HCT116 (cell line): ENCODE data around the gene HHIPL2. TPM values are rescaled to one million over a fixed set of nuclear protein-coding genes. Genes with fewer than 3 reads are reported as not detected.

ENCODE experiments used
- ATAC-seq: fragments of 200-7000 bp; cut with Tn5 transposase; 2 replicates; pipeline ENCODE4 v1.9.1; 2020; ENCODE audit warnings: mild to moderate bottlenecking, moderate library complexity
- BruUV-seq: library from RNA; stranded (reverse); fragments of 400-500 nt; replicated peaks from 2 replicates; lab custom pipeline; 2021; lab: Mats Ljungman, UMichigan
- CTCF ChIA-PET: fragments of 300-600 bp; sonication (Branson Sonifier 250); formaldehyde crosslinking; loops from one replicate; lab custom pipeline; 2021; ENCODE audit warnings: antibody characterized with exemption; lab: Charles Lee
- POLR2A ChIA-PET: fragments of 300-600, 350-600 bp; sonication (Branson Sonifier 250); formaldehyde crosslinking; loops from one replicate; lab custom pipeline; 2021; ENCODE audit warnings: antibody characterized with exemption; lab: Charles Lee
- RAD21 ChIA-PET, 2 experiments: fragments of 300-600 bp; sonication (Branson Sonifier 250); formaldehyde crosslinking; loops; one replicate each; lab custom pipeline; 2023; ENCODE audit warnings: low total read pairs in 2 of 2; ENCODE audit not compliant: uncharacterized antibody in 2 of 2, unreplicated experiment in 2 of 2, low non-redundant PET in 1 of 2; lab: Charles Lee
- DNase-seq: peaks from one replicate; pipeline ENCODE4 v3.0.0-alpha.2; 2010; ENCODE audit warnings: low read depth, low spot score
- H2AFZ ChIP-seq: fragments of 200-600 bp; shearing (Covaris generic), sonication (generic); 2 replicates; pipeline ENCODE4 v1.6.1; 2017; ENCODE audit warnings: low read depth, mixed run types, mixed read lengths, antibody characterized with exemption, low read length; ENCODE audit not compliant: poor library complexity, severe bottlenecking
- H3K27ac ChIP-seq: 2 replicates; pipeline ENCODE4 v1.5.1; 2012; ENCODE audit warnings: low read depth, low read length
- H3K27me3 ChIP-seq: fragments of 200-600 bp; sonication (generic); 2 replicates; pipeline ENCODE4 v1.6.1; 2016; ENCODE audit warnings: mixed run types, low read length, mixed read lengths; ENCODE audit not compliant: insufficient read depth
- H3K36me3 ChIP-seq, 2 experiments: fragments of 200-500 bp in 1 of 2; fragments of 200-600 bp in 1 of 2; sonication (Bioruptor generic) in 1 of 2; sonication (generic) in 1 of 2; 2 replicates each; pipeline versions ENCODE4 v1.5.1 to v1.6.1; 2014 to 2016; ENCODE audit warnings: low read length in 2 of 2, inconsistent platforms in 1 of 2, mixed read lengths in 1 of 2, mixed run types in 1 of 2; ENCODE audit not compliant: insufficient read depth in 2 of 2, control insufficient read depth in 1 of 2
- H3K4me1 ChIP-seq, 2 experiments: fragments of 200-600 bp in 1 of 2; sonication (generic) in 1 of 2; 2 replicates each; pipeline versions ENCODE4 v1.5.1 to v1.6.1; 2012 to 2017; ENCODE audit warnings: low read length in 2 of 2, inconsistent platforms in 1 of 2, mild to moderate bottlenecking in 1 of 2, mixed read lengths in 1 of 2, mixed run types in 1 of 2, moderate library complexity in 1 of 2; ENCODE audit not compliant: insufficient read depth in 2 of 2, control insufficient read depth in 1 of 2
- H3K4me2 ChIP-seq: fragments of 200-600 bp; sonication (generic); 2 replicates; pipeline ENCODE4 v1.6.1; 2017; ENCODE audit warnings: mixed run types, low read length, mixed read lengths
- H3K4me3 ChIP-seq, 2 experiments: fragments of 200-600 bp in 1 of 2; sonication (generic) in 1 of 2; replicated peaks in 1 of 2; 2 replicates each; pipeline ENCODE4 v1.5.1; 2011 to 2016; ENCODE audit warnings: low read length in 2 of 2, control low read depth in 1 of 2, low read depth in 1 of 2, mild to moderate bottlenecking in 1 of 2, mixed read lengths in 1 of 2, mixed run types in 1 of 2
- H3K79me2 ChIP-seq: fragments of 200-600 bp; sonication (generic); 2 replicates; pipeline ENCODE4 v1.6.1; 2017; ENCODE audit warnings: mild to moderate bottlenecking, mixed run types, low read length, moderate library complexity, mixed read lengths; ENCODE audit not compliant: insufficient read depth
- H3K9ac ChIP-seq: fragments of 200-600 bp; sonication (generic); 2 replicates; pipeline ENCODE4 v1.6.1; 2016; ENCODE audit warnings: low read length, mixed read lengths
- H3K9me2 ChIP-seq: fragments of 200-600 bp; sonication (generic), shearing (Covaris generic); 2 replicates; pipeline ENCODE4 v1.6.1; 2017; ENCODE audit warnings: mixed run types, mild to moderate bottlenecking, moderate library complexity; ENCODE audit not compliant: insufficient read depth
- H3K9me3 ChIP-seq, 2 experiments: fragments of 200-500 bp in 1 of 2; fragments of 200-600 bp in 1 of 2; sonication (Bioruptor generic) in 1 of 2; sonication (generic) in 1 of 2; 2 replicates each; pipeline ENCODE4 v1.6.1; 2014 to 2017; ENCODE audit warnings: low read length in 2 of 2, mixed read lengths in 2 of 2, inconsistent platforms in 1 of 2, low read depth in 1 of 2, mild to moderate bottlenecking in 1 of 2, mixed run types in 1 of 2, moderate library complexity in 1 of 2; ENCODE audit not compliant: control insufficient read depth in 1 of 2, insufficient read depth in 1 of 2
- H4K20me1 ChIP-seq: fragments of 200-600 bp; sonication (generic), shearing (Covaris generic); 2 replicates; pipeline ENCODE4 v1.6.1; 2017; ENCODE audit warnings: mixed run types, mild to moderate bottlenecking, moderate library complexity; ENCODE audit not compliant: insufficient read depth
- ATF3 ChIP-seq: IDR thresholded peaks from 2 replicates; pipeline ENCODE4 v1.6.1; 2012
- ELF1 ChIP-seq: IDR thresholded peaks from 2 replicates; pipeline ENCODE4 v1.6.1; 2012; ENCODE audit warnings: low read depth, borderline replicate concordance
- EZH2phosphoT487 ChIP-seq: fragments of 200-600 bp; IDR thresholded peaks from 2 replicates; pipeline ENCODE4 v1.6.1; 2018; ENCODE audit warnings: antibody characterized with exemption, borderline replicate concordance
- POLR2A ChIP-seq: IDR thresholded peaks from 2 replicates; pipeline ENCODE4 v1.7.0; 2011; ENCODE audit warnings: borderline replicate concordance; ENCODE audit not compliant: insufficient read depth, insufficient read length; ENCODE audit errors: extremely low read depth
- RAD21 ChIP-seq: IDR thresholded peaks from 2 replicates; pipeline ENCODE4 v1.6.1; 2012; ENCODE audit warnings: low read depth, mild to moderate bottlenecking
- SIN3A ChIP-seq: IDR thresholded peaks from 2 replicates; pipeline ENCODE4 v1.6.1; 2012; ENCODE audit warnings: low read depth
- YY1 ChIP-seq: IDR thresholded peaks from 2 replicates; pipeline ENCODE4 v1.6.1; 2011; ENCODE audit warnings: low read length, low read depth, moderate library complexity, mild to moderate bottlenecking; ENCODE audit not compliant: insufficient replicate concordance; ENCODE audit errors: extremely low read depth
- ZFX ChIP-seq: fragments of 450-650 bp; IDR thresholded peaks from 2 replicates; pipeline ENCODE4 v1.6.1; 2017
- ZNF274 ChIP-seq: fragments of 200-500 bp; sonication (Bioruptor generic); IDR thresholded peaks from 2 replicates; pipeline ENCODE4 v1.6.1; 2014; ENCODE audit warnings: mild to moderate bottlenecking, low read depth, low read length, inconsistent platforms
- intact Hi-C: fragments of 100-400 bp; cut with micrococcal nuclease; formaldehyde crosslinking; loops from 2 replicates; pipeline ENCODE4 v1.10.0; 2022
- total RNA-seq: library from RNA; stranded (reverse); gene quantifications from one replicate; pipeline ENCODE4 v1.2.1, GENCODE V29; 2021; ENCODE audit not compliant: unreplicated experiment

HHIPL2 gene
- total RNA-seq, 1 experiment from 2014 or later = 0.27 TPM

GRCh38 chr1:222525951-222526350, 22.0 kb downstream of the HHIPL2 start (continued):
- no peak for TF ChIP-seq POLR2A

- H3K79me2 ChIP-seq = no peaks in the 10 kb centered on the region
- RAD21 ChIA-PET = no interaction called here
- intact Hi-C loops = no loop called here
- no peak for ATAC-seq
- CTCF ChIA-PET = no interaction called here
- no peaks in the 10 kb centered on the region for H4K20me1 ChIP-seq
- POLR2A ChIA-PET = no interaction called here
- peaks cover 3% of the 10 kb centered on the region; the same call in 1 of the 2 replicates for H3K27me3 ChIP-seq
- BruUV-seq = no TSS peak
- no peak for DNase-seq
- H3K9me2 ChIP-seq = no peaks in the 10 kb centered on the region
- no peak overlapping the region for H2AFZ ChIP-seq
- no peak overlapping the region for H3K9ac ChIP-seq
- H3K36me3 ChIP-seq = no peaks in the 10 kb centered on the region
- H3K4me1 ChIP-seq = no peaks in the 10 kb centered on the region
- no peaks in the 10 kb centered on the region for H3K9me3 ChIP-seq
- no peak for TF ChIP-seq ZFX
- TF ChIP-seq SIN3A = no peak
- no peak for TF ChIP-seq ZNF274
- no peak for TF ChIP-seq ATF3
- no peak for TF ChIP-seq RAD21
- no peak for TF ChIP-seq YY1
- TF ChIP-seq EZH2phosphoT487 = no peak
- TF ChIP-seq ELF1 = no peak
- H3K4me2 ChIP-seq = no peak overlapping the region
- H3K4me3 ChIP-seq = no peak overlapping the region
- no peak overlapping the region for H3K27ac ChIP-seq
Measured at GRCh38 chr1:222523852-222524251, 24.1 kb downstream of the HHIPL2 start.
